HG03457 (cell line): ENCODE data around the gene TMEM232.
"Not testable (repeated sequence)": the region's sequence is repeated elsewhere in the genome, so short reads cannot be mapped to it uniquely, and the experiment has no call there.

Experiments used
- ATAC-seq: cut with Tn5 transposase; IDR thresholded peaks from one replicate; pipeline ENCODE4 v1.9.1; 2021; ENCODE audit warnings: moderate number of reproducible peaks; ENCODE audit not compliant: unreplicated experiment

The TMEM232 gene

GRCh38 chr5:110726249-110727024, at the start of gene TMEM232:
Gene TMEM232, minus strand, starts transcription at chr5:110726671. Its CDS starts 59,319 bp downstream, at chr5:110667352.
- peak; percentile 100 for ATAC-seq

- ATAC-seq = no peak
Measured at GRCh38 chr5:110770286-110770685, 43.8 kb upstream of the TMEM232 start.

- ATAC-seq = no peak
Measured at GRCh38 chr5:110769000-110769681, 42.7 kb upstream of the TMEM232 start.

DNA sequence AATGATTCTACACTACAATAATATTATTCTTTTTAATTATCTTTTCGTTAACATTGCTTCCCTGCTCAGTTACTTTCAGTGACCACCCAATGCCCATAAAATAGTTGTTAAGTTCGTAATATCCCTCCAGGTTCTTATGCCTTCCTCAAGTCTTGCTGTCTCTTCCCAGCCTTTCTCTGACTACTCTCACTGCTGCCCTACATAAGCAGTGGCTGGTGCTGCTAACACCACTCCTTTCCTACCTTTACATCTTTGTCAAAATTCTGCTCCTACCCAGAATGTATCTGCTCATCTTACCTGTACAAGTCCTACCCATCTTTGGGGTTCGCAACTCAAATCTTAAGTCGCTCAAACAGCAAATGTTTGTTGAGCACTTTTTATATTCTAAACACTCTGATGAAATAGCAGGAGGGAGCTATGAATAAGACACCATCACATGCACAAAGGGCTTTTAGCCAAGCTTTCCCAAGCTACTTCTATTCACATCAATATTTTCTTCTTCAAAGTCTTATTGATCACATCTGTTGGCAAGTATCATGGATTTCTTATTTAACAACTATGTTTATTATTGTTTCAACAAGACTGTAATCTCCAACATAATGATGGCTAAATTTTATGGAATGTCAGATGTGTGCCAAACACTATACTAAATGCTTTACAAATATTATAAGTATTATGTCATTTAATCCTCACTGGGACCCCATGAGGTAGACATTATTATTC, 41.8 kb upstream of the TMEM232 start:
- no peak for ATAC-seq

DNA sequence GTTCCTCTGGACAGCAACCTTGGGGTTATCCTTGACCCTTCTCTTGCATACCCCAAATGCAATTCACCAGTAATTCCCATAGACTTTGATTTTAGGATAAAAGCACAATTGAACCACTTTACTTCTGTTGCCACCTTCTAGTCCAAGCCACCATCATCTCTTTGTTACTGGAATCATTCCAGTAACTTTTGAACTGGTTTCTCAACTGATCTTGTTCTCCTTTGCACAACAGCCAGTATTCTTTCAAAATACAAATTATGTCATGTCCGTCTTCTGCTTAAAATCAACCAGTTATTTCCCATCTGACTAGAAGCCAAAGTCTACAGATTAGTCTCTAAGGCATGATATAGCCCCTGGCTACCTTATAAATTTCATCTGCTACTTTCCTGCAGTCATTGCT, 33.7 kb upstream of the TMEM232 start:
- no peak for ATAC-seq

DNA sequence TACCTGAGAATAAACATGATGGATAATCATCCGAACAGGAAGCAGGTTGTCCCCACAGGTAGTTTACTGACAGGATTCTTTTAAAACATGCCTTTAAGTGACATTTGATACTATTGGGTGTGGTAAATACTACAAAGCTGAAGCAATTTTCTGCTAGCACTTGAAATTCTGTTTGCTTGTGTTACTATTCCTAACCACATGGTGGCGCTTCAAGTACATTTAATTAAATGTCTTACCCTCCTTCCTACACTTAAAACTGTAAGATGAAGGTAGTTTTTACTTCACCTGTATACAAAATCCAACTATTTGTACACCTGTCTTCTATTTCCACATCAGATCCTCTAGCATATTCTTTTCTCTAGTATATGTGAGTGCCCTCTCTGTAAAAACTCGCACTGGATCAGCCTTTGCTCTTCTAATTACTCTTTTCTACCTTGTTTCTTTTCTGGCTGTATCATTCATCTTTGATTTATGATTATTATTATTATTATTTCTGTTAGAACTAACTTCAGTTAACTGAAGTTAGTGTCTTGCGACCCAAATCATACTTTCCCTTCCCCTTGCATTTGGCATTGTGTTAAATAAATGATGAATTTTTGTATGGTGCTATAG, 30.8 kb upstream of the TMEM232 start:
- ATAC-seq = no peak

DNA sequence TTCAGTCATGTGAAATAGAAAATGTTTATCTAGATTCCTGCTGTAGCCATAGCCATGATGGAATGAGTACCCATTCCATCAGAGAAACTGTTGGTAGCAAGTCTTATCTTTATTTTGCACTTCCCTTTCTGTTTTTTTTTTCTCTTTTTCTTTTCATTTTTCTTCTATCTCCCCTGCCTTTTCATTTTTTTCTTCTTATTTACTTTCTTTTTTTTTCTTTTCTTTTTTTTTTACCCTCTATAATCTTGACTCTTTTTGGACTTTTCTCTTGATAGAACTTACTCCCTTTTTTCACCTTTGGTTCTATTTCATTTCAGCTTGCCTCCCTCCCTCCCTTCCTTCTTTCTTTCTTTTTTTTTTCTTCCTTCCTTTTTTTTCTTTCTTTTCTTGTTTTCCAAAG, 27.7 kb upstream of the TMEM232 start:
- ATAC-seq = no peak

DNA sequence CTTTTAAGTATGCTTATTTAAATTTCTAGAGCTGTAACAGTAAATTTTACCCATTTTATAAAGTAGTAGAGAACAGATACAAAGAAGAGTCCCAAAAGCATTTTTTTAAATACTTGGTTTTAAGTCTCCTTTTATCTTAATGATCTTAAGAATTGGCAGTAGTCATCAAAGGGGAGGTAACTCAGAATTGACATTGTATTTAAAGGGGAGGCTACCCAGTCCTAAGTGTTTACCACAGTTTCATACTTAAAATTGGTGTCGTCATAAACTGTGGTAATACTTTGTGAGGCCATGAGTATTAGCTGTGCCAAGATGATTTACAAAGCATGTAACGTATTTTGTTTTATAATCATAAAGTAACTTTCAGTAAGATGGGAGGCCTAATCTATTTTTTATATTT, 27.1 kb upstream of the TMEM232 start:
- ATAC-seq = no peak

- peak; percentile 0 for ATAC-seq
Measured at GRCh38 chr5:110752953-110753352, 26.5 kb upstream of the TMEM232 start.

GRCh38 chr5:110751902-110752762, 25.7 kb upstream of the TMEM232 start:
- peak; percentile 99 for ATAC-seq

DNA sequence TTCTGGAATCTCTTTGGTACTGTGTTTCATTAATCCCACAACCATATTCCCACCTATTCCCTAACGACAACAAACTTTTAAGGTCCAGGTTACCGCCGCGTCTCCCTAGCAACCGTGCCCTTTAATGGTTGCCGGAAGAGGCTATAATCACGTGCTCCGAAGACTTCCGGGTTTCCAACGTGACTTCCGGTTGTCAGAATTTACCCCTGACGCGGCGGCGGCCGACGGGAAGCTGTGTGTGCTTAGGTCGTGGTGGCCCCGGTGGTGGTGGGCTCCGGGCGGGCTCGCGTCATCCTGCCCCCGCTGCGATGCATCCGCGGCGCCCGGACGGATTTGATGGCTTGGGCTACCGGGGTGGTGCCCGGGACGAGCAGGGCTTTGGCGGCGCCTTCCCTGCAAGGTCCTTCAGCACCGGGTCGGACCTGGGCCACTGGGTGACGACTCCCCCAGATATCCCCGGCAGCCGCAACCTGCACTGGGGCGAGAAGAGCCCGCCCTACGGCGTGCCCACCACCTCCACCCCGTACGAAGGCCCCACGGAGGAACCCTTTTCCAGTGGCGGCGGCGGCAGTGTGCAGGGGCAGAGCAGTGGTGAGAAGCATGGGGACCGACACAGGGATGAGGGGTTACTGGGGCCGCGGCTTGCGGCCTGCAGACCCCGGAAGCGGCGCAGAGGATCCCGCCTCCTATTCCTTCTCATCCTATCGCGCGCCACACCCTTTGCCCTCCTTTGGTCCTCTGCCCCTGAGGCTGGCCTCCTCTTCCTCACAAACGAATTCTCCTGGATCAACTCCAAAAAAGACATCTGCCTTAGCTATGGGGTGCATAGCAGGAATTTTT, 12.6 kb upstream of the TMEM232 start, which contains the start of gene SLC25A46:
Gene SLC25A46 (plus strand): TSS at position 196 of the 840 bp plus-strand sequence. CDS start 113 bp downstream, at position 309.
- ATAC-seq = peak; percentile 97

GRCh38 chr5:110738503-110738811, 12.0 kb upstream of the TMEM232 start:
- peak; percentile 64 for ATAC-seq

DNA sequence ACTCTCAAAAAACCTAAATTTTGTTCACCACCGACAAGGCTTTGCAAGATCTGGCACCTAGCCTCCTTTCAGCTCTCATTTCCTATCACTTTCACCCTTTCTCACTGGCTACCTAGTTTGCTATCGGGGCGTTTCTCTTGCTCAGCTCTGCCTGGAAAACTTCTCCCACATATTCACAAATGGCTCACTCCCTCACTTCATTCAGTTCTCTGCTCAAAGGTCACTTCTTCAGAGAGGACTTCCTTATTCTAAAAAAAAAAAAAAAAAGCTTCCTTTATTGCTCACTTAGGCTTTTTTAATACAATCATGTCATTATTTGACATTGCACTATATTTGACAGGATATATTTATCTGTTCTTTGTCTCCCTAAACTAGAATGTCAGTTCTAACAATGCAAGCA, 10.3 kb upstream of the TMEM232 start:
- ATAC-seq = no peak

GRCh38 chr5:110735556-110735955, 9.1 kb upstream of the TMEM232 start:
- ATAC-seq = no peak

DNA sequence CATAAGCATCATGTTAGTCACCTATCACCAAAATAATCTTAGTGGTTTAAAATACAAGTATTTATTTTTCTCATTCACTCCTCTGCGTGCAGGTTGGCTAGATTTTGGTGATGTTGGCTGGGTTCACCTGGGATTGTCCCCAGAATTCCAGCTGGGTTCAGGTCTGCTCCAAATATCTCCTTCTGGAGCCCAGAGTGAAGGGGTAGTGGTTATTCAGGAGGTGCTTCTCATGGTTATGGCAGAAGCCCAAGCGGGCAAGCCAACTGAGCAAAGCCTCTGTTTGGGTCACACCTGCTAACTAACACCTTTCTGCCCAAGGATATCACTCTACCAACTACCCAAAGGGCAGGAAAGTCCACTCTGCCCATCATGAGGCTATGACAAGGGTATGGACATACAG, 7.6 kb upstream of the TMEM232 start:
- ATAC-seq = no peak

DNA sequence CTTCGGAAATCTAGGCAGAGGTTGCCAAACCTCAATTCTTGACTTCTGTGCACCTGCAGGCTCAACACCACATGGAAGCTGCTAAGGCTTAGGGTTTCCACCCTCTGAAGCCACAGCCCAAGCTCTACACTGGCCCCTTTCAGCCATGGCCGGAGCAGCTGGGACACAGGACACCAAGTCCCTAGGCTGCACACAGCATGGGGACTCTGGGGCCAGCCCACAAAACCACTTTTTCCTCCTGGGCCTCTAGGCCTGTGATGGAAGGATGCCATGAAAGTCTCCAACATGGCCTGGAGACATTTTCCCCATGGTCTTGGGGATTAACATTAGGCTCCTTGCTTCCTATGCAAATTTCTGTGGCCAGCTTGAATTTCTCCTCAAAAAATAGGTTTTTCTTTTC, 5.0 kb upstream of the TMEM232 start:
- not testable (repeated sequence) for ATAC-seq

- peak; percentile 71 for ATAC-seq
Measured at GRCh38 chr5:110727025-110727314, 499 bp upstream of the TMEM232 start.

DNA sequence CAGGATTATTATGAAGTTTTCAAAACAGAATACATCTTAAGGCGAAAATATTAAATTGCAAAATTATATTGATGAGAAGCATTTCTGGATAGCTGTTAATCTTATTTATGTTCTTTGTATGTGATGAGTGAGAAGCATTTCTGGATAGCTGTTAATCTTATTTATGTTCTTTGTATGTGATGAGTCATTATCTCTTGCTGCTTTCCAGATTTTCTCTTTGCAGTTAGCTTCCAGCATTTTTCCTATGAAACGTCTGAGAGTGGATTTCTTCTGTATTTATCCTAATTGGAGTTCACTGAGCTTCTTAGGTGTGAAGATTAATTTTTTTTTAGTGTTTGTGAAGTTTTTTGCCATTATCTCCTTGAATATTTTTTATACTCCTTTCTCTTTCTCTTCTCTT, 8.2 kb downstream of the TMEM232 start:
- ATAC-seq = no peak
